HG02588 (cell line): ENCODE results near the gene PARVA.

Experiments used
- ATAC-seq: cut with Tn5 transposase; IDR thresholded peaks from one replicate; pipeline ENCODE4 v1.9.1; 2021; ENCODE audit warnings: mild to moderate bottlenecking, moderate library complexity; ENCODE audit not compliant: unreplicated experiment

Gene PARVA

GRCh38 chr11:12456651-12457579 is 79.5 kb downstream of the PARVA start:
- ATAC-seq, result no peak

- no peak for ATAC-seq
Observed at GRCh38 chr11:12458042-12458441, 80.7 kb downstream of the PARVA start.

- no peak for ATAC-seq
Observed at GRCh38 chr11:12459374-12459773, 82.0 kb downstream of the PARVA start.

- ATAC-seq, result no peak
Observed at GRCh38 chr11:12459865-12460444, 82.6 kb downstream of the PARVA start.

- ATAC-seq, result no peak
Observed at GRCh38 chr11:12460466-12460865, 83.1 kb downstream of the PARVA start.

- no peak for ATAC-seq
Observed at GRCh38 chr11:12461516-12461915, 84.1 kb downstream of the PARVA start.

GRCh38 chr11:12464303-12464702 is 86.9 kb downstream of the PARVA start:
- no peak for ATAC-seq

- no peak for ATAC-seq
Observed at GRCh38 chr11:12465332-12465731, 88.0 kb downstream of the PARVA start.

GRCh38 chr11:12467610-12468009 is 90.2 kb downstream of the PARVA start:
- no peak for ATAC-seq

- ATAC-seq, result no peak
Observed at GRCh38 chr11:12469451-12469850, 92.1 kb downstream of the PARVA start.

GRCh38 chr11:12470236-12470635 is 92.9 kb downstream of the PARVA start:
- ATAC-seq, result no peak

GRCh38 chr11:12472401-12473005 is 95.1 kb downstream of the PARVA start:
- ATAC-seq, result no peak

GRCh38 chr11:12473381-12473780 is 96.0 kb downstream of the PARVA start:
- ATAC-seq, result no peak

GRCh38 chr11:12474871-12475270 is 97.5 kb downstream of the PARVA start:
- no peak for ATAC-seq

GRCh38 chr11:12478743-12479142 is 101.4 kb downstream of the PARVA start:
- ATAC-seq, result no peak

- no peak for ATAC-seq
Observed at GRCh38 chr11:12480401-12480800, 103.0 kb downstream of the PARVA start.

- no peak for ATAC-seq
Observed at GRCh38 chr11:12482839-12483238, 105.5 kb downstream of the PARVA start.

- no peak for ATAC-seq
Observed at GRCh38 chr11:12483604-12484003, 106.2 kb downstream of the PARVA start.

GRCh38 chr11:12485328-12485727 is 108.0 kb downstream of the PARVA start:
- ATAC-seq, result no peak

- no peak for ATAC-seq
Observed at GRCh38 chr11:12489246-12489772, 111.9 kb downstream of the PARVA start.

GRCh38 chr11:12494699-12495098 is 117.3 kb downstream of the PARVA start:
- ATAC-seq, result no peak
